CD4-positive, alpha-beta T cell (primary cell): ENCODE results near the gene RAB26. TPM values are rescaled to one million over a fixed set of nuclear protein-coding genes. Genes with fewer than 3 reads are reported as not detected.

Source experiments
- ATAC-seq: fragments of 200-7000 bp; cut with Tn5 transposase; one replicate; pipeline ENCODE4 v1.10.0; 2022; ENCODE audit warnings: mild to moderate bottlenecking; ENCODE audit not compliant: poor library complexity
- CTCF ChIA-PET: fragments of 350-600 bp; sonication (Branson Sonifier 250); formaldehyde crosslinking; loops from one replicate; lab custom pipeline; 2021; ENCODE audit warnings: antibody characterized with exemption, inconsistent platforms; lab: Charles Lee
- POLR2A ChIA-PET: fragments of 350-600 bp; sonication (Branson Sonifier 250); formaldehyde crosslinking; loops from one replicate; lab custom pipeline; 2021; ENCODE audit warnings: antibody characterized with exemption, inconsistent platforms; lab: Charles Lee
- DNase-seq, 14 experiments: peaks; one replicate each; pipeline ENCODE4 v3.0.0-alpha.2; 2013 to 2020; ENCODE audit warnings: mixed read lengths in 2 of 14
- H3K27ac ChIP-seq, 2 donors: one replicate each; pipeline versions ENCODE4 v1.5.1 to v1.7.0; 2013; ENCODE audit warnings: low read length in 2 of 2, low read depth in 1 of 2, mild to moderate bottlenecking in 1 of 2
- H3K27me3 ChIP-seq, 2 experiments: 1 replicate in 1 of 2; 2 replicates in 1 of 2; pipeline versions ENCODE4 v1.6.1 to v1.7.0; 2013; ENCODE audit warnings: low read length in 2 of 2, control low read depth in 1 of 2, mild to moderate bottlenecking in 1 of 2, moderate library complexity in 1 of 2; ENCODE audit not compliant: insufficient read depth in 2 of 2, control insufficient read depth in 1 of 2
- H3K36me3 ChIP-seq: one replicate; pipeline ENCODE4 v1.6.1; 2013; ENCODE audit warnings: low read length, control low read depth; ENCODE audit not compliant: insufficient read depth
- H3K4me1 ChIP-seq: one replicate; pipeline ENCODE4 v1.6.1; 2013; ENCODE audit warnings: low read length, control low read depth; ENCODE audit not compliant: insufficient read depth
- H3K4me3 ChIP-seq: one replicate; pipeline ENCODE4 v1.5.1; 2013; ENCODE audit warnings: mild to moderate bottlenecking, low read length, moderate library complexity
- H3K9me3 ChIP-seq, 2 experiments: 1 replicate in 1 of 2; 2 replicates in 1 of 2; pipeline versions ENCODE4 v1.6.1 to v1.7.0; 2013; ENCODE audit warnings: low read length in 2 of 2, mild to moderate bottlenecking in 2 of 2, control low read depth in 1 of 2, moderate library complexity in 1 of 2; ENCODE audit not compliant: control insufficient read depth in 1 of 2, insufficient read depth in 1 of 2
- H3K27ac Mint-ChIP-seq: one replicate; pipeline ENCODE4 v1.8.0; 2020; ENCODE audit warnings: mixed read lengths
- H3K27me3 Mint-ChIP-seq: one replicate; pipeline ENCODE4 v1.8.0; 2021; ENCODE audit warnings: mixed read lengths
- H3K36me3 Mint-ChIP-seq: one replicate; pipeline ENCODE4 v1.8.0; 2021; ENCODE audit warnings: low read depth, mixed read lengths
- H3K4me1 Mint-ChIP-seq: one replicate; pipeline ENCODE4 v1.8.0; 2021; ENCODE audit warnings: low read depth, mixed read lengths
- H3K4me3 Mint-ChIP-seq: one replicate; pipeline ENCODE4 v1.8.0; 2020; ENCODE audit warnings: mild to moderate bottlenecking, mixed read lengths
- H3K9me3 Mint-ChIP-seq: one replicate; pipeline ENCODE4 v1.8.0; 2020; ENCODE audit warnings: mixed read lengths
- intact Hi-C, 2 experiments: fragments of 100-400 bp; cut with DNase I in 1 of 2; cut with micrococcal nuclease in 1 of 2; formaldehyde crosslinking; loops; one replicate each; pipeline versions ENCODE4 v1.15.1 to v1.9.0; 2023 to 2025; cut with DNase I, micrococcal nuclease
- total RNA-seq, 174 experiments: library from RNA in 2 of 174; stranded (reverse) in 2 of 174; gene quantifications; one replicate each; pipeline ENCODE4 v1.2.3 and lab custom pipeline; 2021 to 2026
- TF ChIP-seq, protein P1 (sequence below): fragments of 200-600 bp; IDR thresholded peaks from one replicate; pipeline ENCODE4 v1.8.0; 2022; ENCODE audit warnings: antibody characterized with exemption, mild to moderate bottlenecking

The RAB26 gene
- total RNA-seq, 2 experiments from 2014 or later, result not detected

DNA sequence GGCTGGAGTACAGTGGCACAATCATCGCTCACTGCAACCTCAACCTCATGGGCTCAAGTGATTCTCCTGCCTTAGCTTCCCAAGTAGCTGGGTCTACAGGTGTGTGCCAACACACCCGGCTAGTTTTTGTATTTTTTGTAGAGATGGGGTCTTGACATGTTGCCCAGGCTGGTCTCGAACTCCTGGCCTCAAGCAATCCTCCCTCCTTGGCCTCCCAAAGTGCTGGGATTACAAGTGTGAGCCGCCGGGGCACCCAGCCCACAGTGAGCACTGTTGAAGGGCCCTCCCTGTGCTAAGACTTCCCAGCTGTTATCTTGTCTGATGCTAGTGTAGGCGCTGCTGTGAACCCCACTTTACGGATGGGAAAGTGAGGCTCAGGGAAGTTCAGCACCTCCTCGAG is 40.0 kb downstream of the RAB26 start:
- Mint-ChIP-seq H3K27ac (no peak overlapping the region), H3K9me3 (no peaks in the 10 kb centered on the region), H3K36me3 (no peaks in the 10 kb centered on the region), H3K4me3 (no peak overlapping the region), H3K4me1 (no peaks in the 10 kb centered on the region), H3K27me3 (no peaks in the 10 kb centered on the region)
- Histone ChIP-seq H3K4me3 (no peak overlapping the region), H3K9me3 (no peaks in the 10 kb centered on the region), H3K27ac (no peak overlapping the region), H3K4me1 (no peaks in the 10 kb centered on the region), H3K36me3 (no peaks in the 10 kb centered on the region), H3K27me3 (no peaks in the 10 kb centered on the region)
- intact Hi-C loops, result no loop called here
- ChIA-PET POLR2A (no interaction called here), CTCF (no interaction called here)
- no peak for ATAC-seq
- TF ChIP-seq, protein P1, sequence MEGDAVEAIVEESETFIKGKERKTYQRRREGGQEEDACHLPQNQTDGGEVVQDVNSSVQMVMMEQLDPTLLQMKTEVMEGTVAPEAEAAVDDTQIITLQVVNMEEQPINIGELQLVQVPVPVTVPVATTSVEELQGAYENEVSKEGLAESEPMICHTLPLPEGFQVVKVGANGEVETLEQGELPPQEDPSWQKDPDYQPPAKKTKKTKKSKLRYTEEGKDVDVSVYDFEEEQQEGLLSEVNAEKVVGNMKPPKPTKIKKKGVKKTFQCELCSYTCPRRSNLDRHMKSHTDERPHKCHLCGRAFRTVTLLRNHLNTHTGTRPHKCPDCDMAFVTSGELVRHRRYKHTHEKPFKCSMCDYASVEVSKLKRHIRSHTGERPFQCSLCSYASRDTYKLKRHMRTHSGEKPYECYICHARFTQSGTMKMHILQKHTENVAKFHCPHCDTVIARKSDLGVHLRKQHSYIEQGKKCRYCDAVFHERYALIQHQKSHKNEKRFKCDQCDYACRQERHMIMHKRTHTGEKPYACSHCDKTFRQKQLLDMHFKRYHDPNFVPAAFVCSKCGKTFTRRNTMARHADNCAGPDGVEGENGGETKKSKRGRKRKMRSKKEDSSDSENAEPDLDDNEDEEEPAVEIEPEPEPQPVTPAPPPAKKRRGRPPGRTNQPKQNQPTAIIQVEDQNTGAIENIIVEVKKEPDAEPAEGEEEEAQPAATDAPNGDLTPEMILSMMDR, result no peak
- DNase-seq, result no peak

- no peaks in the 10 kb centered on the region for H3K9me3 Mint-ChIP-seq
- H3K36me3 Mint-ChIP-seq, result no peaks in the 10 kb centered on the region
- no peak for DNase-seq
- H3K27me3 Mint-ChIP-seq, result no peaks in the 10 kb centered on the region
- Histone ChIP-seq H3K27me3 (peaks cover 0 to under 1% of the 10 kb centered on the region in 2 experiments), H3K4me3 (no peak overlapping the region), H3K36me3 (no peaks in the 10 kb centered on the region), H3K9me3 (peaks cover 0 to 5% of the 10 kb centered on the region in 2 experiments), H3K27ac (no peak overlapping the region), H3K4me1 (no peaks in the 10 kb centered on the region)
- no peak overlapping the region for H3K4me3 Mint-ChIP-seq
- CTCF ChIA-PET, result no interaction called here
- POLR2A ChIA-PET, result no interaction called here
- intact Hi-C loops, result no loop called here
- ATAC-seq, result no peak
- no peaks in the 10 kb centered on the region for H3K4me1 Mint-ChIP-seq
- TF ChIP-seq, protein P1, result no peak
- H3K27ac Mint-ChIP-seq, result no peak overlapping the region
Measured at GRCh38 chr16:2189252-2189893, 40.9 kb downstream of the RAB26 start.

- DNase-seq, result no peak
- Histone ChIP-seq H3K4me3 (no peak overlapping the region), H3K27ac (no peak overlapping the region), H3K27me3 (peaks cover 5 to 8% of the 10 kb centered on the region in 2 experiments), H3K36me3 (no peaks in the 10 kb centered on the region), H3K9me3 (peaks cover 0 to 10% of the 10 kb centered on the region in 2 experiments), H3K4me1 (peaks cover 7% of the 10 kb centered on the region)
- ATAC-seq, result no peak
- Mint-ChIP-seq H3K36me3 (no peaks in the 10 kb centered on the region), H3K4me3 (no peak overlapping the region), H3K4me1 (peaks cover 5% of the 10 kb centered on the region), H3K27me3 (peaks cover 6% of the 10 kb centered on the region), H3K9me3 (no peaks in the 10 kb centered on the region), H3K27ac (no peak overlapping the region)
- ChIA-PET CTCF (no interaction called here), POLR2A (no interaction called here)
- intact Hi-C loops, result loop anchor here in 1 of 2 experiments (10.0 kb wide), 1 partner anchor 145 kb away; no protein-coding TSS in a partner anchor
- TF ChIP-seq, protein P1, result no peak
Measured at GRCh38 chr16:2190002-2190658, 41.7 kb downstream of the RAB26 start.
